ENCODE measurements around the gene VIT.
A peak's percentile ranks its signal among the peaks of the same experiment; 100 is the strongest.

VIT gene

DNA sequence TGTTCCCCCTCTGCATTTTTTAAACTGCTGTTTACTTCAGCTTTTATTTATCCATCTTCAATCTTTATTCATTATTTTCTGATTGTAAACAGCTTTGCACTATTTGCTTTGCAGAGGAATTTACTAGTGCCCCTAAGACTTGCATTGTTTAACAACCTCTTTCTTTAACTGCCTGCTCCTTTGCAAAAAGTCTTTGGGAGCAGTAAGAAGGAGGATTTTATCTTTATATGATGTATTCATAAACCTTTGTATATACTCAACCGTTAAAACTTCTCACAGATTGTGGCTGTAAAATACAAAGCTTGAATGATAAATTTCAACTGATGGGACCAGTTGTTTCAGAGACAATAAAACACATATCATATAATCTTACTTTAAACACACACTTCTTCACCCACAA, 20.1 kb upstream of the VIT start:
- Histone ChIP-seq H3K9me3 (ENCODE audit: insufficient read depth, low read depth, low read length) (0 out of 2 replicates have a peak, but pooled peaks cover 8% of the 10 kb centered on the region), H4K20me1 (ENCODE audit: insufficient read depth, low read length, poor library complexity, severe bottlenecking) (no peaks in the 10 kb centered on the region), H3F3A (ENCODE audit: low read depth) (peaks cover 6% of the 10 kb centered on the region; the same call in 1 of the 2 replicates), H3K4me2 (ENCODE audit: low read depth, low read length, poor library complexity, severe bottlenecking) (peak overlapping the region; percentile 64), H3K79me2 (ENCODE audit: insufficient read depth, low read length) (no peaks in the 10 kb centered on the region), H3K9me2 (replicated peaks; ENCODE audit: low read depth, low read length) (no peaks in the 10 kb centered on the region), H3K4me1 (ENCODE audit: insufficient read depth, low read length, poor library complexity, severe bottlenecking) (peaks cover 44% of the 10 kb centered on the region), H3K4me3 (ENCODE audit: low read length, poor library complexity, severe bottlenecking) (peak overlapping the region; percentile 18), H3K36me3 (ENCODE audit: insufficient read depth, low read length) (no peaks in the 10 kb centered on the region), H2AFZ (ENCODE audit: low read length) (no peak overlapping the region), H3K9ac (ENCODE audit: low read depth, low read length, poor library complexity, severe bottlenecking) (no peak overlapping the region), H3K27me3 (ENCODE audit: insufficient read depth, low read length, poor library complexity, severe bottlenecking) (no peaks in the 10 kb centered on the region)
- TF ChIP-seq, protein P1, sequence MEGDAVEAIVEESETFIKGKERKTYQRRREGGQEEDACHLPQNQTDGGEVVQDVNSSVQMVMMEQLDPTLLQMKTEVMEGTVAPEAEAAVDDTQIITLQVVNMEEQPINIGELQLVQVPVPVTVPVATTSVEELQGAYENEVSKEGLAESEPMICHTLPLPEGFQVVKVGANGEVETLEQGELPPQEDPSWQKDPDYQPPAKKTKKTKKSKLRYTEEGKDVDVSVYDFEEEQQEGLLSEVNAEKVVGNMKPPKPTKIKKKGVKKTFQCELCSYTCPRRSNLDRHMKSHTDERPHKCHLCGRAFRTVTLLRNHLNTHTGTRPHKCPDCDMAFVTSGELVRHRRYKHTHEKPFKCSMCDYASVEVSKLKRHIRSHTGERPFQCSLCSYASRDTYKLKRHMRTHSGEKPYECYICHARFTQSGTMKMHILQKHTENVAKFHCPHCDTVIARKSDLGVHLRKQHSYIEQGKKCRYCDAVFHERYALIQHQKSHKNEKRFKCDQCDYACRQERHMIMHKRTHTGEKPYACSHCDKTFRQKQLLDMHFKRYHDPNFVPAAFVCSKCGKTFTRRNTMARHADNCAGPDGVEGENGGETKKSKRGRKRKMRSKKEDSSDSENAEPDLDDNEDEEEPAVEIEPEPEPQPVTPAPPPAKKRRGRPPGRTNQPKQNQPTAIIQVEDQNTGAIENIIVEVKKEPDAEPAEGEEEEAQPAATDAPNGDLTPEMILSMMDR (conservative IDR thresholded peaks at IDR 0.05; ENCODE audit: low read length) = no peak
- no peak for TF ChIP-seq EZH2phosphoT487 (IDR thresholded peaks at IDR 0.05; ENCODE audit: borderline replicate concordance)

DNA sequence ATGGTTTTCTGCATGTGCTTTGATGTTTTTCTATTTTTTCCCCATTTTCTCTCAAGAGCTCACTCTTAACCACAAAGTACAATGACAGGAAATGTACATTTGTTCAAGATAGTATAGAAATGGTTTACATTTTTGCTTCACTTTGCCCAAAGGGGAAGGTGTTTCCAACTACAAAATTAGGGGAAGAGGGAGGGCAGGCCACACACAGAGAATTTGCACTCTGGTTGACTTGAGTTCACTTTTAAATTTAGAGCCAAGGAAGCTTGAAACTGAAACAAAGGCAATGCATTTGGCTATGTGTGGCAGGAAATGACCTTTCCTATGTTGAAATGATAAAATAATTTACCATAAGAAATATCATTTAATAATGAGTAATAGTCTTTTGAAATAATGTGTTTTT, 19.1 kb upstream of the VIT start:
- H4K20me1 ChIP-seq (ENCODE audit: insufficient read depth, low read length, poor library complexity, severe bottlenecking) = no peaks in the 10 kb centered on the region
- no peak overlapping the region for H3K9ac ChIP-seq (ENCODE audit: low read depth, low read length, poor library complexity, severe bottlenecking)
- peak overlapping the region; percentile 64 for H3K4me2 ChIP-seq (ENCODE audit: low read depth, low read length, poor library complexity, severe bottlenecking)

DNA sequence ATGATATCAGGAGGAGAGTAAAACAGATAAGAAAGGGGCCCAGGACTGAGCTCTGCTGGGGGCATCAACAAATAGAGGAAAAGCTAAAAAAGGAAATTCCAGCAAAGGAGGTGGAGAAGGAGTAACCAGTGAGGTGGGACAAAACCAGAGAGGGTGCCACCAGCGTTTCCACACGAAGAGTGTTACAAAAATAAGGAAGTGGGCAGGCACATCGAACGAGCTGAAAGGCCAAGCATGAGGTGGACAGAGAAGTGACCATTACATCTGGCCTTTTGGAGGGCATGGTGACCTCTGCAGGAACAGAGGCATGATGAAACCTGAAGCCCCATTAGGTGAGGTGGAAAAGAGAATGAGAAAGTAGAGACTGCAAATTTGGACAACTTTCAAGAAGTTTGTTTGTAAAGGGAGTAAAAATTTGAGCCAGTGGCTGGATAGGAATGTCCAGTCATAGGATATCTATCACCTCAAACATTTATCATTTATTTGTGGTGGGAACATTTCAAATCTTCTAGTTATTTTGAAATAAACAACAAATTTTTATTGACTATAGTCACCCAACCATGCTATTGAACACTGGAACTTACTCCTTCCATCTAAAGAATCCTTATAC, 18.4 kb upstream of the VIT start:
- peak overlapping the region; percentile 18 for H3K4me3 ChIP-seq (ENCODE audit: low read length, poor library complexity, severe bottlenecking)
- H3K4me1 ChIP-seq (ENCODE audit: insufficient read depth, low read length, poor library complexity, severe bottlenecking) = peaks cover 44% of the 10 kb centered on the region
- H3K9me2 ChIP-seq (replicated peaks; ENCODE audit: low read depth, low read length) = no peaks in the 10 kb centered on the region
- peak overlapping the region; percentile 34 for H2AFZ ChIP-seq (ENCODE audit: low read length)
- no peak for TF ChIP-seq EZH2phosphoT487 (IDR thresholded peaks at IDR 0.05; ENCODE audit: borderline replicate concordance)
- TF ChIP-seq, protein P1 (conservative IDR thresholded peaks at IDR 0.05; ENCODE audit: low read length) = no peak
- peaks cover 6% of the 10 kb centered on the region; the same call in 1 of the 2 replicates for H3F3A ChIP-seq (ENCODE audit: low read depth)
- H3K36me3 ChIP-seq (ENCODE audit: insufficient read depth, low read length) = no peaks in the 10 kb centered on the region
- H4K20me1 ChIP-seq (ENCODE audit: insufficient read depth, low read length, poor library complexity, severe bottlenecking) = no peaks in the 10 kb centered on the region
- H3K79me2 ChIP-seq (ENCODE audit: insufficient read depth, low read length) = no peaks in the 10 kb centered on the region
- H3K9me3 ChIP-seq (ENCODE audit: insufficient read depth, low read depth, low read length) = 0 out of 2 replicates have a peak, but pooled peaks cover 8% of the 10 kb centered on the region
- peak overlapping the region; percentile 39 for H3K9ac ChIP-seq (ENCODE audit: low read depth, low read length, poor library complexity, severe bottlenecking)
- H3K27me3 ChIP-seq (ENCODE audit: insufficient read depth, low read length, poor library complexity, severe bottlenecking) = no peaks in the 10 kb centered on the region
- H3K4me2 ChIP-seq (ENCODE audit: low read depth, low read length, poor library complexity, severe bottlenecking) = peak overlapping the region; percentile 64

More for the DNA sequence above, 19.1 kb upstream of the VIT start:
- Histone ChIP-seq H3K79me2 (ENCODE audit: insufficient read depth, low read length) (no peaks in the 10 kb centered on the region), H3K27me3 (ENCODE audit: insufficient read depth, low read length, poor library complexity, severe bottlenecking) (no peaks in the 10 kb centered on the region), H3K9me3 (ENCODE audit: insufficient read depth, low read depth, low read length) (0 out of 2 replicates have a peak, but pooled peaks cover 8% of the 10 kb centered on the region), H3K9me2 (replicated peaks; ENCODE audit: low read depth, low read length) (no peaks in the 10 kb centered on the region), H3K4me1 (ENCODE audit: insufficient read depth, low read length, poor library complexity, severe bottlenecking) (peaks cover 44% of the 10 kb centered on the region), H3F3A (ENCODE audit: low read depth) (peaks cover 6% of the 10 kb centered on the region; the same call in 1 of the 2 replicates), H2AFZ (ENCODE audit: low read length) (no peak overlapping the region), H3K36me3 (ENCODE audit: insufficient read depth, low read length) (no peaks in the 10 kb centered on the region), H3K4me3 (ENCODE audit: low read length, poor library complexity, severe bottlenecking) (peak overlapping the region; percentile 18)
- no peak for TF ChIP-seq EZH2phosphoT487 (IDR thresholded peaks at IDR 0.05; ENCODE audit: borderline replicate concordance)

Data from Loucy (cell line).